ENCODE measurements around the gene SULT1E1. TPM values are rescaled to one million over a fixed set of nuclear protein-coding genes. Genes with fewer than 3 reads are reported as not detected.

The SULT1E1 gene
- total RNA-seq, 4 donors from 2014 or later = not detected

DNA sequence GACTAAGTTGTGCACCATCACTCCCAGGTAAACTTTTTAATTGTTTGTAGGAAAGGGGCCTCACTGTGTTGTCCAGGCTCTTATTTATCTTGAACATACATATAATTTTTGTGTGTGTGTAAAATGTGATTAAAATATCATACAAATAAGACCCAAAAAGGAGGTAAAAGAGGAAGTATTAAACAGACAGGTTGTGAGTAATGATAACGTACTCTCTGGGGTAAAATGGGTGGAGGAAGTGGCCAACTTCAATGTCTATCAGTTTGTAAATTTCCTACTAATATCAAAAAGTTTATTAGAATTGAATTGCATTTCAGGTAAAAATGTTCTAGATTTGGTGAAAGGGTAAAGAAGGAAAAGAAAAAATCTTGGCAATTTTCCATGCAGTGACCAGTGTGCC, 48.8 kb downstream of the SULT1E1 start:
- ATAC-seq (no peak), DNase-seq (no peak)
- no peak overlapping the region for H3K27ac ChIP-seq
- in situ Hi-C loops (cut with MboI; ENCODE audit: low sequenced_read_pairs in 4 of 4) (no loop called here), intact Hi-C loops (cut with DNase I; ENCODE audit: low total_unique reads) (no loop called here)
- H3K4me1 ChIP-seq = no peaks in the 10 kb centered on the region
- no peaks in the 10 kb centered on the region for H3K27me3 ChIP-seq
- TF ChIP-seq POLR2A (IDR thresholded peaks at IDR 0.05) = no peak
- TF ChIP-seq, protein P1, sequence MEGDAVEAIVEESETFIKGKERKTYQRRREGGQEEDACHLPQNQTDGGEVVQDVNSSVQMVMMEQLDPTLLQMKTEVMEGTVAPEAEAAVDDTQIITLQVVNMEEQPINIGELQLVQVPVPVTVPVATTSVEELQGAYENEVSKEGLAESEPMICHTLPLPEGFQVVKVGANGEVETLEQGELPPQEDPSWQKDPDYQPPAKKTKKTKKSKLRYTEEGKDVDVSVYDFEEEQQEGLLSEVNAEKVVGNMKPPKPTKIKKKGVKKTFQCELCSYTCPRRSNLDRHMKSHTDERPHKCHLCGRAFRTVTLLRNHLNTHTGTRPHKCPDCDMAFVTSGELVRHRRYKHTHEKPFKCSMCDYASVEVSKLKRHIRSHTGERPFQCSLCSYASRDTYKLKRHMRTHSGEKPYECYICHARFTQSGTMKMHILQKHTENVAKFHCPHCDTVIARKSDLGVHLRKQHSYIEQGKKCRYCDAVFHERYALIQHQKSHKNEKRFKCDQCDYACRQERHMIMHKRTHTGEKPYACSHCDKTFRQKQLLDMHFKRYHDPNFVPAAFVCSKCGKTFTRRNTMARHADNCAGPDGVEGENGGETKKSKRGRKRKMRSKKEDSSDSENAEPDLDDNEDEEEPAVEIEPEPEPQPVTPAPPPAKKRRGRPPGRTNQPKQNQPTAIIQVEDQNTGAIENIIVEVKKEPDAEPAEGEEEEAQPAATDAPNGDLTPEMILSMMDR (IDR thresholded peaks at IDR 0.05 in 4 of 5, conservative IDR thresholded peaks at IDR 0.05 in 1 of 5) = no peak
- no peaks in the 10 kb centered on the region for H3K9me3 ChIP-seq
- no peak overlapping the region for H3K4me3 ChIP-seq
- H3K36me3 ChIP-seq = no peaks in the 10 kb centered on the region

DNA sequence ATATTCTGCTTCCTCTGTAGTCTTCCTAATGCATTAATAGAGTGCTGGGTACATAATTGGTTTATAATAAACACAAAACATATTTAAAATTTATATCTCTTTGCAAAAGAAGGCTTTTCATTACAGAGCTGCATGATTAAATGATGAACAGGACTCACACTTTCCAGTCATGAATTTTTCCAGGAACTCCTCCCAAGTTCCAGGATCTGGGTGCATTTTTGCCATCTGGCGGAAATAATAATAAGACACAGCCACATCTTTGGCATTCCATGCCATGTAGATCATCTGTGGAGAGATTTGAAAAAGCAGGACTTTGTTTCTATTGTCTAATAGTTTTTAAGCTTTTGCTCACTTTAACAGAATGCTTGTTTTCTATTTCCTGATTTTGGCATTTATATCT, 59.3 kb downstream of the SULT1E1 start:
- in situ Hi-C loops (cut with MboI; ENCODE audit: low sequenced_read_pairs in 4 of 4) = no loop called here
- no peak for ATAC-seq
- no peak overlapping the region for H3K4me3 ChIP-seq

DNA sequence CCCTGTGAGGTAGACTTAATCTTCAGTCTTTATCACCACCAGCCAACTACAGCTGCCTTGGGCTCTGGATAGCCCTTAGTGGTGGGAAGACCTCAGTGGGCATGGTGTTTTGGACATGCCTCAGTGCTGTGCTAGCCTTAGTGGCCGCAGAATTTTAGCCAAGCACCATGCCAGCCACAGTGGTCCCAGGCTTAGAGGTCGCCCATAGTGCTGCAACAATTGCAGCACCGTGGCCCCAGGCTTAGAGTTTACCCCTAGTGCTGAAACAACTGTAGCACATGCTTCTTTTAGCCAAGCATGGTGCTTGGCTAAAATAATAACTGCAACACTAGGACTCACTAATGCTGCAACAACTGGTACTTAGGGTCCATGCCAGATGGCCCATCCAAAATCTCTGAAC, 60.6 kb downstream of the SULT1E1 start:
- no peaks in the 10 kb centered on the region for H3K27me3 ChIP-seq
- in situ Hi-C loops (cut with MboI; ENCODE audit: low sequenced_read_pairs in 4 of 4) = no loop called here
- TF ChIP-seq, protein P1 (IDR thresholded peaks at IDR 0.05 in 4 of 5, conservative IDR thresholded peaks at IDR 0.05 in 1 of 5) = no peak
- TF ChIP-seq POLR2A (IDR thresholded peaks at IDR 0.05) = no peak
- no peak for ATAC-seq
- H3K27ac ChIP-seq = no peak overlapping the region
- no peaks in the 10 kb centered on the region for H3K36me3 ChIP-seq
- intact Hi-C loops (cut with DNase I; ENCODE audit: low total_unique reads) = no loop called here
- DNase-seq = no peak
- H3K9me3 ChIP-seq = no peaks in the 10 kb centered on the region
- H3K4me1 ChIP-seq = no peaks in the 10 kb centered on the region
- H3K4me3 ChIP-seq = no peak overlapping the region

More for the DNA sequence above, 59.3 kb downstream of the SULT1E1 start:
- no peak overlapping the region for H3K27ac ChIP-seq
- H3K27me3 ChIP-seq = no peaks in the 10 kb centered on the region
- no peaks in the 10 kb centered on the region for H3K4me1 ChIP-seq
- TF ChIP-seq POLR2A (IDR thresholded peaks at IDR 0.05) = no peak
- TF ChIP-seq, protein P1 (IDR thresholded peaks at IDR 0.05 in 4 of 5, conservative IDR thresholded peaks at IDR 0.05 in 1 of 5) = no peak
- intact Hi-C loops (cut with DNase I; ENCODE audit: low total_unique reads) = no loop called here
- no peaks in the 10 kb centered on the region for H3K9me3 ChIP-seq
- DNase-seq = no peak
- no peaks in the 10 kb centered on the region for H3K36me3 ChIP-seq

DNA sequence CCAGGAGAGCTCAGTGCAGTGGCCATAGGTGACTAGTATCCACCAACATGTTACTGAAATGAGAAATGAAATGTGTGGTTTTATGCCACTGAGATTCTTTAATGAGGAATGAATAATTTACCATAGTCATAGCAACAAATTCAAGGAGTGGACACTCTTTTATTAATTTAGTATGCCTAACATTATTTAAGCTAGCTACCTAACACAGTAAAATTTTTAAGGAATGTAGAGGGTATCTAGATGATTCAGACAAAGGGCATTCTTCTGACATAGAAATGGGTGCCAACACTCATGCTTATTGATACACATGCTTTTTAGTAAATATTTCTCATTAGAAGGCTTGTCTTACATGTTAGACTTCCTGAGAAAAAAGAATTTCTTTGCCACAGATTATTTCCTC, 66.2 kb downstream of the SULT1E1 start:
- Histone ChIP-seq H3K27ac (no peak overlapping the region), H3K4me3 (no peak overlapping the region), H3K9me3 (no peaks in the 10 kb centered on the region), H3K4me1 (no peaks in the 10 kb centered on the region), H3K36me3 (no peaks in the 10 kb centered on the region), H3K27me3 (no peaks in the 10 kb centered on the region)
- no peak for TF ChIP-seq POLR2A (IDR thresholded peaks at IDR 0.05)
- TF ChIP-seq, protein P1 (IDR thresholded peaks at IDR 0.05 in 4 of 5, conservative IDR thresholded peaks at IDR 0.05 in 1 of 5) = no peak
- ATAC-seq (no peak), DNase-seq (no peak)
- in situ Hi-C loops (cut with MboI; ENCODE audit: low sequenced_read_pairs in 4 of 4) (no loop called here), intact Hi-C loops (cut with DNase I; ENCODE audit: low total_unique reads) (no loop called here)

Other genes starting within 250 kb of the SULT1E1 start
- gene UGT2A2, start 220.5 kb downstream of the SULT1E1 start, total RNA-seq = not detected
- gene UGT2A1, start 206.9 kb downstream of the SULT1E1 start, total RNA-seq = not detected
- under 1 TPM in 3 of 4 donors, not detected in 1; 0.36 to 0.70 (median 0.55) TPM for gene SULT1B1, start 99.5 kb downstream of the SULT1E1 start, total RNA-seq
- gene CSN1S1, start 70.9 kb upstream of the SULT1E1 start, total RNA-seq = not detected
- not detected for gene CSN2, start 105.6 kb upstream of the SULT1E1 start, total RNA-seq
- gene STATH, start 135.8 kb upstream of the SULT1E1 start, total RNA-seq = not detected
- gene HTN3, start 168.3 kb upstream of the SULT1E1 start, total RNA-seq = not detected
- gene HTN1, start 190.3 kb upstream of the SULT1E1 start, total RNA-seq = not detected